NK-92 treated with Interleukin-12 subunit alpha and Interleukin-12 subunit beta, amount 100 ng/mL, for 24 hours (cell line): Measurements from ENCODE around the gene IFT27.
A peak's percentile ranks its signal among the peaks of the same experiment; 100 is the strongest.

Experiments
- DNase-seq: peaks from one replicate; lab custom pipeline; 2025; lab: John Stamatoyannopoulos, UW

Gene IFT27

DNA sequence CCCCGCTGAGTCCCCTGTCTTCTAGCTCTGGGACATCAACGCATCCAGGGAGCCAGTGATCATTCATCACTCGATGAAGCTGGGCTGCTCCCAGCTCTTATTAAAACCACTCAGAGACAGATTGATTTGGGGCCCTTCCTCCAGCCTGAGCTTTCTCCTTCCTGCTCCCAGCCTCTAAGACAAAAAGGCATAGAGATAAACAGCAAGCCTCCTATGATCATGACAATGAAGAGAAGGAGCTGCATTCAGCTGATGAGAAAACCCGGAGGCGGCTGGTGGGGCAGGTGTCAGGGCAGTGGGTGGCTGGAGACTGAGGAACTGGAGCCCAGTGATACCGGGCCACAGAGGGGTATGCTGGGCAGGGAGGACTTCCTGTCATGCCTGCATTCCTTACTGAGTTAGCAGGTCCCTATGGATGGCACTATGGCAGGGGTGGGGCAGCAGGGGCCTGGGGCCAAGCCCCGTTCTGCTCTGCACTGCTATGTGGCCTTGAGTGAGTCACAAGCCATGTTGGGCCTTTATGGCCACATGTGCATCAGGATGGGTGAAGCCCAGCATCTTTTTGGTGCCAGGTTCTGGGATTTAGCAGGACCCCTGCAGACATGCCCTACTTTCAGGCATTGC, 20.7 kb upstream of the IFT27 start:
- DNase-seq = no peak

DNA sequence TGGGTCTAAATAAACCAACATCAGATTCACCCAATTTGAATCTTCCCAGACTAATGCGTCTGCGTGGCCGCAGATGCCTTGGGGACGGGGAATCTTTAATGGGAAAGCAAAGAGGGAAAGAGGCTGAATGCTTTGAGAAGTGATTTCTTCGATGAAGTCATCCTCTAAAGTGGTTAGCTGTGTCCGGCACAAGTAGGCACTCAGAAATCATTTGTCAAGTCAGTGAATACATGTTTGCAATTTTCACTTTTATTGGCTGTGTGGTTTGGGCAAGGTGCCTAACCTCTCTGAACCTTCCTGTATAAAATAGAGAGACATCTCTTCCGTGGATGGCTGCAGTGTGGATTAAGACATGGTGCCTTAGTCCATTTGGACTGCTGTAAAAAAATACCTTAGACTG, 19.7 kb upstream of the IFT27 start:
- DNase-seq = no peak

- DNase-seq = no peak
Observed at GRCh38 chr22:36790648-36791047, 14.7 kb upstream of the IFT27 start.

- no peak for DNase-seq
Observed at GRCh38 chr22:36787204-36787988, 11.5 kb upstream of the IFT27 start.

DNA sequence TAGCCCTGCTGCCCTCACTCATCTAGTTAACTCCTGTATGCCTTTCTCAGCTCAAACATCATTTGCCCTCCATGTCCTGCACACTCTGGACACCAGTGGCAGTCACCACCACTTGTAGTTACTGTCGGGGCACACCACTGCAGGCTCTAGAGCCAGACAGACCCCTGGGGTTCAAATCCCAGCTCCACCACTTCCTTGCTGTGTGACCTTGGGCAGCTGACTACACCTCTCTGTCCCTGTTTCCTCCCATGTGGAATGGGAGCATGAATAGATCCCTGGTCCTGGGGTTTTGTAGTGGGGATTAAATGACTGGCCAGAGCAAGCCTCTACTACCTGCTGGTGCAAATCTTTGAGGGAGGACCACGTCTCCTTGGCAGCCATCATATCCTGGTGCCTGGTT, 7.8 kb upstream of the IFT27 start:
- DNase-seq = no peak

DNA sequence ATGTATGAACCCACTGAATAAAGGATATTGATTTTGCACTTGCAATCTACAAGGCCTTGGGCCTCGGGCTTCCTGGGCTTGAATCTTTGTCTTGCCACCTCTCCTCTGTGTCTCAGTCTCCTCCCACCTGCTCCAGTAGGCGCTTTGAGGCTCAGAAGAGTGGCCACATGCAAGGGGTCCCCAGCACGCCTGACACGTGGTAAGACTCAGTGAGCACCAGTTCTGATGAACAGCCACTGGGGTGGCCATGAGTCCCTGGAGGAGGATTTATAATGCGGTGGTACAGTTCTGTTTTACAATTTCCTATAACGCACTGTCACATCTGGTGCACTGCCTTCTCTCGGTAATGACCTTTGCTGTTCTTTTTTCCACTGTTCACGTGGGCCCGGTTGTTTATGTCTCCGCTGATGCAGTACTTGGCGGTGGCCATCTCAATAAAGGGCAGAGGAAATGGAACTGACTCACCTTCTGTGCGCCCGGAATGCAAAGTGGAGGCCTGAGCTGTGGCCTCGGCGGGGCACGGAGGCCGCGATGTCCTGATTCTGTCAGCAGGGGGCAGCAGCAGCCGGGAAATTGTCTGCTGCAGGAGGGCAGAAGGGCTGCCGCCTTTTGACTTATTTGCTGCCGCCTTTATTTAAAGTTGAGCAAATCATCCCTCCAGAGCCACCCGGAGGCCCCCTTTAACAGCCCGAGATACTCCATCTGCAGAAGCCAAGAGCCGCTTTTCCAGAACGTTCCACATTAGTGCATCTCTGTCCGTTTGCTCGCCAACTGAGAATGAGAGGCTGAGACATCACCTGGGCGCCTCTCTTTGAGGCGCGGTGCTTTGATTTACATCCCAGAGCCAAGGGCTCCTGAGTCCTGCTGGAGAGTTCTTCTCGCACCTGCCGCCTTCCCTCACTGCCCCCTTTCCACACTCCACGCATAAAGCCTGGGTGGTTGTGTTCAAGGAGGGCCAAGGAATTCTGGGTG, 6.0 kb upstream of the IFT27 start:
- DNase-seq = peak; percentile 75

DNA sequence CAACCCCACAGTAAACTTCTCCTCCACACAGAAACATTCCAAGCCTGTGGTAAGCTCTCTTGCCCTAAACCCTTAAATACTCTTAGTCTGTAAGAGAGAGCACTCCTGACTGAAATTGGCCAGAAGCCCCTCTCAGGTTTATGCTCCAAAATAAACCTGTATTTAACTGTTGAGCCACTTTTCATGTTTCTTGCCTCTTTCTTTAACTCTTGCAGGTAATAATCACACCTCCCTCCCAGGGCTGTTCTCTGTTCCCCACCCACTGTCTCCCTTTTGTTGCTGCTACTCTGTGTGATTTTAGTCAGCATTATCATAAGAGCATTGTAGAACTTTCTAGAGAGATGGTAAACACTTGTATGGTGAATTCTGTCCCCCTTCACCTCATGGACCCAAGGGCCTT, 2.1 kb upstream of the IFT27 start:
- no peak for DNase-seq

- no peak for DNase-seq
Observed at GRCh38 chr22:36776722-36777121, 803 bp upstream of the IFT27 start.

DNA sequence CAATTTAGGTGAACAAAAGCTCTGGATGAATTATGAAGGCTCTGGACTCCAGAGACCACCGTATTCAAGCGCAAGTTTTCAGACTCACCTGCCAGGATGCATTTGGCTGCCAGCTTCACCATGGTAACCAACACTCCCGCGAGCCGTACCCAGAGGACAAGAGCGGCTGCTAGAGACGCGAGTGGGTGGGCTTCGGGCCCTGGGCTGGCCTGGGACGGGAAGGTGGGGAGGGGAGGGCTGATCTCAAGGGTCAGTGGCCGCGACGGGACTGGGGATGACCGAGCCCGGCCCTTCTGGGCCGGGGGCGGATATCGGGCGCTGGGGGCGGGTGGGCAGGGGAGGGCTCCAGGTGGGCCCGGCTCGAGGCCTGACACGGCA, 344 bp downstream of the IFT27 start:
- no peak for DNase-seq

DNA sequence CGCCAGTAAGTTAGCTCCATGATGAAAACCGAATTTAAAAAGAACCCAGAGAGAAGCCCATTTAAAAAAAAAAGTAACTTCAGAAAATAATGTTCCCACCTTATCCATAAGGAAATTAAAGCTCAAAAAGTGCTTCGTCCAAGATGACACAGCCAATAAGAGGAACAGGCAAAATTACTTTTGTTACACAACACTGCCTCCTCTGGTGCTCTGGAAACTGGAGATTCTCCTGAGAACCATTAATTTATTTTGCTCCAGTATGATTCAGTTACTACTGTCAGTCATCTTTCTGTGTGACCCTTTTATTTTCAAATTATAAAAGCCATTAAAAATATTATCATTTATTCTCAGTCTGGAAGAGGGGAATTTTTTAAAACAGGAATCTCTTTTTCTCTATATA, 2.0 kb downstream of the IFT27 start:
- DNase-seq = no peak

- DNase-seq = no peak
Observed at GRCh38 chr22:36772451-36772850, 3.5 kb downstream of the IFT27 start.

DNA sequence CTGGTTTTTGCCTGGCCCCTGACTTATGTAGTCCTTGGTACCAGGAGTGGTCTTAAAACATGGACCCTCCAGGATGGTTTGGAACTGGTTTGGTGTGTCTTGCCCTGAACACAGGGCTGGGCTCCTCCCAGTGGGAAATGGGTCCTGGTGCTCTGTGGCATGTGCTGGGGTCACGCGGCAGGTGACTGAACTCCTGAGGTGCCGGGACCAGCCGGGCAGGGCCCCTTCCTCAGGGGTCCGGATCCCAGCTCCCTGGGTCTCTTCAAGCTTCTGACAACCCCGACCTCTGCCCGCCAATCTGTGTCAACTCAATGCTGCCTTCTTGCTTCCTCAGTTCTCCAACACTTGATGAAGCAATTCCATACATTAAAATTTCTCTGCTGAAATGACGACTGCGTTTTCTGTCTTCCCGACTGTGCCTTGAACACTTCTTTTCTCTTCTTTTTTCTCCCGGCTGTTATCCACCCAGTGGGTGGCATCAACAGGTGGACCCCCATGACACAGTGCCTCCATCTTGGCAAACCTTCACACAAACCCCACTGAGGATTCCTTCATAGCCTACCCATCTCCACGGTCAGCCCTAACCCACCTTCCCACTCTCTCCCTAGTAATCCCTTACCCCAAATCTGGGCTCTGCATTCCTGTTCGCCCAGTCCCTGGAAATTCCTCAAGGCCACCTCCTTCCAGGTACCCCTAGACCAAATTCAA, 4.4 kb downstream of the IFT27 start:
- DNase-seq = no peak

DNA sequence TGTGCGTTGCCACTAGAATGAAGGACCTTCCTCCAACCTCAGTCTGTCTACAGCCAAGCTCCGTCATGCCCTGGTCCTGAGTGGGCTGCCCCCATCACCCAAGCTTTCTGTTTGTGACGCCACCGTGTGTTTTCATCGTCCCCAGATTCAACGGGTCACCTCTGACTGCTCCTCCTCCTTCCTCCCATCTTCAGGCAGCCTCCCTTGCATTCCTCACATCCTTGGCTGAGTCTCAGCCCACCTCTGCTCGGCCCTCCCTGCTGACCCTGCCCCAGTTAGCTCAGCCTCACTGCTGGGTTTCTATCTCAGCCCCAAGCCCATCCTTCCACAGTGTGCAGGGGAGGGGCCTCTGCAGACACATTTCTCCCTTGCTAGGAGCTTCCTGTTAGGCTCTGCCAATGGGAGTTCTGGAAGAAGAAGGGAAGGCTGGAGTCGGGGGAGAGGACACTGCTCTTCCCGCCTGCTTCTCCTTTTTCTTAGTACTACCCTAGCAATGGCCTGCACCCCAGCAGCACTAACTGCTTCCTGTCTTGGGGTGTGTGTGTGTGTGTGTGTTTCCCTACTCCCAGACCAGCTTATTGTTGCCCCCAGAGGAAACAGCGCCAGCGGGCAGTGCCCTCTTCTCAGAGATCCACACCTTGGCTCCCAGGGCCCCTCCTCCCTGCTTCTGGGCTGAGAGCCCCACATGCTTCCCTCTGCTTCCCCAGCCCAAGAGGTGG, 5.2 kb downstream of the IFT27 start:
- DNase-seq = no peak

DNA sequence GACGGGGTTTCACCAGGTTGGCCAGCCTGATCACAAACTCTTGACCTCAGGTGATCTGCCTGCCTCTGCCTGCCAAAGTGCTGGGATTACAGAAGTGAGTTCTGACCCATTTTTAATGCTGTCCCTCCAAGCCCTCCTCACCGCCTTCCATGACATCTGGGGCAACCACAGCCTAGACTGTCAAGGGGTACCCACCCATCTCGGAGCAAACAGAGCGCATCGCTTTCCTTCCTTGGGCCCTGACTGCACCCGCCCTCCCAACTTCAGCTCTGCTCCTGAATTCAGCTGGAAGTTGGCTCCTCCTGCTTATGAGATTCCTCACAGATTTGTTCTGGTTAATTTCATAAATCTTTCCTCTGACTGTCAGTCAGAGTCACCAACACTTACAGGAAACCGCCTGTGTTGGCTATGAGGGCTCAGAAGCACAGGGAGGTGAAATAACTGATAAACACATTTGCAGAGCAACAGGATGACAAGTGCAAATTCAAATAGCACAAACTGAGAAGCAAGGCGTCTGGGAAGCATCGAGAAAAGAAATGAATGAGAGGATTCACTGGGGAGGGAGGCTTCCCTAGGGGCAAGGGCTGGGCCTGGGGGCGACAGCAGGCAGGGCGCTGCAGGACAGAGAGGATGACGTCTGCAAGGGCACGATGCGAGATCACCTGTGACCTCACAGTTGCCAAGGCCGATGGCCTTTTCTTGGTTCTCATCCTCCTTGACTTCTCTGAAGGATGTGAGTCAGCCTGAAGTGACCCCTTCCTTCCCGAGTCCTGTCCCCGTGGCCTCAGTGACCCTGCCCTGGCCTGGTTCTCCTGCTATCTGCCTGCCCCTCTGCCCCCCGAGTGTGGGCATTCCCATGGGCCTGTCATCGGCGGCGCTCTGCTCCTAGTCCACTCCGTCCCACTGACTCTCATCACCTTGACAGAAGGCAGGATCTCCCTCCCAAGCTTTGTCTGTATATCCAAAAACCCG, 6.1 kb downstream of the IFT27 start:
- no peak for DNase-seq

- DNase-seq = no peak
Observed at GRCh38 chr22:36768616-36769015, 7.3 kb downstream of the IFT27 start.

DNA sequence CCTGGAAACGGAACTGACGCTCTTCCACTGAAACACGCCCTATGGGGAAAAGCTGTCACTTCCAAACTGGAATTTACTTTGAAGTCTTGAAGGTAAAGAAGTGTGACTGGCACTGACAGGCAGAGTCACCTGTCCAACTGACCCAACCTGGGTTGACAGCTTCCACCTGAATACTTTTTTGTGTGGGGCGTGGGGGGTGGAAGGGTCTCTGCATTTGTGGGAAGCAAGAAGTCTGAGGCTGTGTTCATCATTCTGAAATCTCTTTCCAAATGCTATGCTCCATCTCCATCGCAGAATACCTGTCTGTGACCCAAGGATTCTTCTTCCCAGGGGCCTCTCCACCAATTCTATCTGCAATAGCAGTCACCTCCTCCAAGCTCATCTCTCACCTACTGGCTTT, 7.8 kb downstream of the IFT27 start:
- no peak for DNase-seq

DNA sequence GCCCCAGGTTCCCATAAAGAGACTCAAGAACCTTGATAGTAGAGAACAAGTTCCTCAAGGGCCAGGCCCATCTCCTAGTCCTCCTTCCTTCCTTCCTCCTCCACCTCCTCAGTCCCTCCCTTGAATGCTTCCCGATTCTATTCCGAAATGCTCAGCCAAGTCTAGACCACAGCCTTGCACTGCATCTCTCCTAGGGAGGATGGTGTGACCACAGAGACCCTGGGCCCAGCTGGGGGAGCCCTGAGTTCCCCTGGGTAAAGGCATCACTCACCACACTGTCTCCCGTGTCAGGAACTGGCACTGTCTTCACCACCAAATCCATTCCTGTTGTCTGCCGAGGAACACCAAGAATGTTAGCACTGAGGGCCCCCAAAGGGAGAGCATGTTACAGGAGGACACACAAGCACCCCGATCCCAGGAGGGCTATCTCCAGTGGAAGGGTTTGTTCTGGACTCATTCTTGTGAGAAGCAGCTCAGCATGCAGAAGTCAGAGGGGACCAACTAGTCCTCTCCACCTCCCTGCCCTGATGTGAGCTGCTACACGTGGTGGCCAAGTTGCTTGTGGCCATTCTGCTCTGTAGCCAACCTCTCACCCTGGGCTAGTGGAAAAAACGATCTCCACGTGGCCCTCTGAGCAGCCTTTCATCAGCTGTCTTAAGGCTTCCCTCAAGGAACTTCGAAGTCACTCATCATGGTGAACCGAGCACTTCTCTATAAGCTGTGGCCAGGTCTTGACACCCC, 8.7 kb downstream of the IFT27 start:
- DNase-seq = no peak

DNA sequence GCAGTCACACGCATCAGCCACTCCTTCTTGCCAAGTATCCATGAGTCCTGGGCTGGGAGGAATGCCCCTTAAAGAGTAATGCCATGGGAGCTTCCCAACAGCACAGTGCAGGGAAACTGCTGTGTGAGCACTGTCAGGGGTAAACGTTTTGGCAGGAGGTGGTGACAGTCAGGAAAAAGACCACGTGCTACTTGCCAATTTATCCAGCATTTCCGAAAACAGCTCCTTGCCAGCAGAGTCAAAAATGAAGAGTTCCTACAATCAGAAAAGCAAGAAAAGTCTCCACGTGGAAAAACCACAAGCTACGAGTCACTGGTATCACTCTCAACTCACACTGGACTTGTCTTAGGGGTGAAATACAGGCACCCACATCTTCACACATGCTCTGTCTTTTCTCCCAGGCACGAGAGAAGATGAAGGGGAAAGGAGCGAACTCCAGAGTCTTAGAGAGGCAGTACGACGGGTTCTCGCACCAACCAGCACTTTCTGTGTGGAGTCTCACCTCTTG, 9.9 kb downstream of the IFT27 start:
- no peak for DNase-seq
